ENCODE data around the gene ABHD11.
"Not testable (repeated sequence)": the region's sequence is repeated elsewhere in the genome, so short reads cannot be mapped to it uniquely, and the experiment has no call there.

ABHD11 gene

GRCh38 chr7:73718438-73718881, 20.1 kb downstream of the ABHD11 start:
- Mint-ChIP-seq H3K27ac (peak overlapping the region; percentile 89), H3K9me3 (no peaks in the 10 kb centered on the region), H3K4me3 (peak overlapping the region; percentile 81), H3K27me3 (peaks cover 16% of the 10 kb centered on the region), H3K4me1 (peaks cover 37% of the 10 kb centered on the region), H3K36me3 (ENCODE audit: low read depth) (peaks cover 2% of the 10 kb centered on the region)
- DNase-seq: peak; percentile 42
- ATAC-seq: no peak

- DNase-seq (peak; percentile 83), ATAC-seq (peak; percentile 71)
- Mint-ChIP-seq H3K4me3 (peak overlapping the region; percentile 81), H3K27ac (peak overlapping the region; percentile 89), H3K27me3 (peaks cover 16% of the 10 kb centered on the region), H3K4me1 (peaks cover 37% of the 10 kb centered on the region), H3K36me3 (ENCODE audit: low read depth) (peaks cover 3% of the 10 kb centered on the region), H3K9me3 (no peaks in the 10 kb centered on the region)
Observed at GRCh38 chr7:73717991-73718405, 20.6 kb downstream of the ABHD11 start.

- ATAC-seq (no peak), DNase-seq (no peak)
- peaks cover 16% of the 10 kb centered on the region for H3K27me3 Mint-ChIP-seq
- peaks cover 37% of the 10 kb centered on the region for H3K4me1 Mint-ChIP-seq
- H3K9me3 Mint-ChIP-seq: no peaks in the 10 kb centered on the region
- peaks cover 3% of the 10 kb centered on the region for H3K36me3 Mint-ChIP-seq (ENCODE audit: low read depth)
- H3K4me3 Mint-ChIP-seq: peak overlapping the region; percentile 81
- H3K27ac Mint-ChIP-seq: peak overlapping the region; percentile 89
Observed at GRCh38 chr7:73717025-73717807, 21.4 kb downstream of the ABHD11 start.

- Mint-ChIP-seq H3K4me3 (peak overlapping the region; percentile 8), H3K27me3 (peaks cover 13% of the 10 kb centered on the region), H3K27ac (no peak overlapping the region), H3K9me3 (no peaks in the 10 kb centered on the region), H3K36me3 (ENCODE audit: low read depth) (peaks cover 3% of the 10 kb centered on the region), H3K4me1 (peaks cover 37% of the 10 kb centered on the region)
- no peak for DNase-seq
- ATAC-seq: no peak
Observed at GRCh38 chr7:73716318-73716890, 22.2 kb downstream of the ABHD11 start.

GRCh38 chr7:73715648-73716317, 22.8 kb downstream of the ABHD11 start:
- Mint-ChIP-seq H3K27ac (no peak overlapping the region), H3K4me1 (peaks cover 37% of the 10 kb centered on the region), H3K36me3 (ENCODE audit: low read depth) (peaks cover 3% of the 10 kb centered on the region), H3K27me3 (peaks cover 11% of the 10 kb centered on the region), H3K9me3 (no peaks in the 10 kb centered on the region), H3K4me3 (no peak overlapping the region)
- peak; percentile 85 for ATAC-seq
- DNase-seq: peak; percentile 71

- H3K4me1 Mint-ChIP-seq: peaks cover 30% of the 10 kb centered on the region
- not testable (repeated sequence) for H3K36me3 Mint-ChIP-seq (ENCODE audit: low read depth); H3K27me3 Mint-ChIP-seq; H3K9me3 Mint-ChIP-seq; H3K27ac Mint-ChIP-seq; ATAC-seq; H3K4me3 Mint-ChIP-seq; DNase-seq
Observed at GRCh38 chr7:73713319-73713718, 25.3 kb downstream of the ABHD11 start.

GRCh38 chr7:73712773-73713172, 25.8 kb downstream of the ABHD11 start:
- H3K4me1 Mint-ChIP-seq: peaks cover 25% of the 10 kb centered on the region
- H3K9me3 Mint-ChIP-seq: no peaks in the 10 kb centered on the region

GRCh38 chr7:73708961-73709549, 29.5 kb downstream of the ABHD11 start:
- Mint-ChIP-seq H3K27me3 (peaks cover 2% of the 10 kb centered on the region), H3K4me1 (peaks cover 11% of the 10 kb centered on the region), H3K9me3 (no peaks in the 10 kb centered on the region), H3K36me3 (ENCODE audit: low read depth) (peaks cover 4% of the 10 kb centered on the region), H3K27ac (no peak overlapping the region), H3K4me3 (no peak overlapping the region)
- ATAC-seq: no peak
- no peak for DNase-seq

More at GRCh38 chr7:73712773-73713172, 25.8 kb downstream of the ABHD11 start:
- peak overlapping the region; percentile 16 for H3K27ac Mint-ChIP-seq
- H3K4me3 Mint-ChIP-seq: no peak overlapping the region
- peaks cover 2% of the 10 kb centered on the region for H3K27me3 Mint-ChIP-seq
- peaks cover 6% of the 10 kb centered on the region for H3K36me3 Mint-ChIP-seq (ENCODE audit: low read depth)
- DNase-seq (no peak), ATAC-seq (no peak)

GRCh38 chr7:73707045-73707631, 31.5 kb downstream of the ABHD11 start:
- Mint-ChIP-seq H3K27me3 (no peaks in the 10 kb centered on the region), H3K4me1 (peaks cover 14% of the 10 kb centered on the region), H3K9me3 (no peaks in the 10 kb centered on the region), H3K27ac (no peak overlapping the region), H3K4me3 (no peak overlapping the region), H3K36me3 (ENCODE audit: low read depth) (peaks cover 2% of the 10 kb centered on the region)
- no peak for DNase-seq
- ATAC-seq: no peak

GRCh38 chr7:73706126-73707044, 32.2 kb downstream of the ABHD11 start:
- Mint-ChIP-seq H3K36me3 (ENCODE audit: low read depth) (peaks cover 2% of the 10 kb centered on the region), H3K4me1 (peaks cover 14% of the 10 kb centered on the region), H3K27me3 (no peaks in the 10 kb centered on the region), H3K9me3 (no peaks in the 10 kb centered on the region), H3K4me3 (no peak overlapping the region), H3K27ac (no peak overlapping the region)
- ATAC-seq (peak; percentile 76), DNase-seq (peak; percentile 34)

GRCh38 chr7:73705551-73705920, 33.1 kb downstream of the ABHD11 start:
- Mint-ChIP-seq H3K36me3 (ENCODE audit: low read depth) (peaks cover 2% of the 10 kb centered on the region), H3K9me3 (no peaks in the 10 kb centered on the region), H3K4me1 (peaks cover 14% of the 10 kb centered on the region), H3K4me3 (no peak overlapping the region), H3K27me3 (no peaks in the 10 kb centered on the region), H3K27ac (no peak overlapping the region)
- no peak for DNase-seq
- ATAC-seq: no peak

GRCh38 chr7:73704640-73705550, 33.7 kb downstream of the ABHD11 start:
- H3K9me3 Mint-ChIP-seq: no peaks in the 10 kb centered on the region
- no peak for DNase-seq
- no peak overlapping the region for H3K4me3 Mint-ChIP-seq
- H3K27ac Mint-ChIP-seq: no peak overlapping the region
- no peaks in the 10 kb centered on the region for H3K27me3 Mint-ChIP-seq
- H3K36me3 Mint-ChIP-seq (ENCODE audit: low read depth): peaks cover 2% of the 10 kb centered on the region
- H3K4me1 Mint-ChIP-seq: peaks cover 14% of the 10 kb centered on the region
- ATAC-seq: no peak
